Endothelial cell of umbilical vein (primary cell): ENCODE data around the gene RPAP3. TPM values are rescaled to one million over a fixed set of nuclear protein-coding genes. Genes with fewer than 3 reads are reported as not detected.

Experiments
- BruUV-seq: library from RNA; stranded (reverse); fragments of 400-500 nt; replicated peaks from 2 replicates; lab custom pipeline; 2021; lab: Mats Ljungman, UMichigan
- CTCF ChIA-PET: fragments of 300-600, 350-600 bp; sonication (Branson Sonifier 250); formaldehyde crosslinking; loops from one replicate; lab custom pipeline; 2021; ENCODE audit warnings: antibody characterized with exemption, inconsistent platforms; lab: Charles Lee
- POLR2A ChIA-PET: fragments of 300-600, 350-600 bp; sonication (Branson Sonifier 250); formaldehyde crosslinking; loops from one replicate; lab custom pipeline; 2021; ENCODE audit warnings: antibody characterized with exemption, inconsistent platforms; lab: Charles Lee
- DNase-seq: peaks from one replicate; pipeline ENCODE4 v3.0.0-alpha.2; 2011; ENCODE audit warnings: low read depth, low spot score
- FAIRE-seq: peaks from 2 replicates; lab custom pipeline; 2011; peaks lifted over from hg19 to GRCh38; lab: Jason Lieb, UNC
- H2AFZ ChIP-seq: 2 replicates; pipeline ENCODE4 v1.6.0; 2012; ENCODE audit warnings: low read depth, low read length, control low read depth, inconsistent platforms
- H3K27ac ChIP-seq: 2 replicates; pipeline ENCODE4 v1.5.1; 2011; ENCODE audit warnings: low read depth, mild to moderate bottlenecking, control low read depth, low read length, moderate library complexity; ENCODE audit not compliant: insufficient read depth
- H3K27me3 ChIP-seq, 2 experiments: 2 replicates each; pipeline versions ENCODE4 v1.6.0 to v1.6.1; 2011; ENCODE audit warnings: low read length in 2 of 2, mixed read lengths in 1 of 2; ENCODE audit not compliant: control insufficient read depth in 2 of 2, insufficient read depth in 2 of 2
- H3K36me3 ChIP-seq, 2 experiments: 2 replicates in 1 of 2; 3 replicates in 1 of 2; pipeline ENCODE4 v1.5.1; 2011; ENCODE audit warnings: low read length in 2 of 2, mild to moderate bottlenecking in 1 of 2, moderate library complexity in 1 of 2; ENCODE audit not compliant: control insufficient read depth in 2 of 2, insufficient read depth in 2 of 2; ENCODE audit errors: extremely low read depth in 1 of 2
- H3K4me1 ChIP-seq: 3 replicates; pipeline ENCODE4 v1.5.1; 2011; ENCODE audit warnings: mild to moderate bottlenecking, low read length; ENCODE audit not compliant: control insufficient read depth, insufficient read depth; ENCODE audit errors: extremely low read depth
- H3K4me2 ChIP-seq: 2 replicates; pipeline ENCODE4 v1.6.1; 2011; ENCODE audit warnings: low read length, control low read depth, mixed read lengths; ENCODE audit not compliant: insufficient read depth
- H3K4me3 ChIP-seq, 3 experiments: fragments of 200-600 bp in 1 of 3; sonication (generic), shearing (Covaris generic) in 1 of 3; replicated peaks in 1 of 3; 2 replicates each; pipeline ENCODE4 v1.5.1; 2011 to 2016; ENCODE audit warnings: control low read depth in 3 of 3, low read length in 3 of 3, mild to moderate bottlenecking in 2 of 3, inconsistent platforms in 1 of 3, low read depth in 1 of 3, moderate library complexity in 1 of 3; ENCODE audit not compliant: insufficient read depth in 1 of 3
- H3K79me2 ChIP-seq: 2 replicates; pipeline ENCODE4 v1.6.0; 2012; ENCODE audit warnings: low read length, inconsistent platforms; ENCODE audit not compliant: control insufficient read depth, insufficient read depth
- H3K9ac ChIP-seq: replicated peaks from 2 replicates; pipeline ENCODE3; 2011; ENCODE audit warnings: low read length, control low read depth; ENCODE audit not compliant: insufficient read depth; ENCODE audit errors: extremely low read depth
- H3K9me1 ChIP-seq: replicated peaks from 3 replicates; pipeline ENCODE4 v1.6.0; 2011; ENCODE audit warnings: mild to moderate bottlenecking, low read length; ENCODE audit not compliant: control insufficient read depth, insufficient read depth; ENCODE audit errors: extremely low read depth
- H3K9me3 ChIP-seq: replicated peaks from 2 replicates; pipeline ENCODE4 v1.5.1; 2012; ENCODE audit warnings: low read length, inconsistent platforms; ENCODE audit not compliant: control insufficient read depth, insufficient read depth
- H4K20me1 ChIP-seq: replicated peaks from 2 replicates; pipeline ENCODE3; 2011; ENCODE audit warnings: mild to moderate bottlenecking, low read length; ENCODE audit not compliant: control insufficient read depth, insufficient read depth; ENCODE audit errors: extremely low read depth
- CTCF ChIP-seq, 2 donors: IDR thresholded peaks; 1 replicate in 1 of 2; 2 replicates in 1 of 2; pipeline ENCODE4 v1.5.1; 2011; ENCODE audit warnings: low read length in 2 of 2, mild to moderate bottlenecking in 2 of 2, moderate library complexity in 2 of 2, control low read depth in 1 of 2, inconsistent platforms in 1 of 2, low read depth in 1 of 2; ENCODE audit not compliant: insufficient read depth in 1 of 2; ENCODE audit errors: extremely low read depth in 1 of 2
- EZH2 ChIP-seq: IDR thresholded peaks from 2 replicates; pipeline ENCODE4 v1.6.1; 2012; ENCODE audit warnings: borderline replicate concordance, low read depth, mild to moderate bottlenecking, moderate library complexity, low read length, inconsistent platforms; ENCODE audit not compliant: severe bottlenecking
- FOS ChIP-seq: IDR thresholded peaks from 2 replicates; pipeline ENCODE4 v1.6.1; 2011; ENCODE audit warnings: mild to moderate bottlenecking, low read length, moderate library complexity, borderline replicate concordance; ENCODE audit not compliant: insufficient read depth
- GATA2 ChIP-seq: IDR thresholded peaks from 2 replicates; pipeline ENCODE4 v1.7.0; 2011; ENCODE audit warnings: low read depth, mild to moderate bottlenecking, moderate library complexity, mixed read lengths, low read length; ENCODE audit not compliant: insufficient read length, insufficient read depth
- JUN ChIP-seq: IDR thresholded peaks from 2 replicates; pipeline ENCODE4 v1.6.1; 2011; ENCODE audit warnings: borderline replicate concordance, low read depth; ENCODE audit not compliant: insufficient read length, insufficient read depth
- MAX ChIP-seq: IDR thresholded peaks from 2 replicates; pipeline ENCODE4 v1.6.1; 2011; ENCODE audit not compliant: insufficient read depth, insufficient read length
- MYC ChIP-seq: IDR thresholded peaks from one replicate; pipeline ENCODE4 v1.6.1; 2011; ENCODE audit warnings: mild to moderate bottlenecking, low read depth, low read length
- POLR2A ChIP-seq: IDR thresholded peaks from 2 replicates; pipeline ENCODE4 v1.6.1; 2012; ENCODE audit warnings: low read depth, mild to moderate bottlenecking, control low read depth, low read length
- POLR2AphosphoS5 ChIP-seq: IDR thresholded peaks from 2 replicates; pipeline ENCODE4 v1.6.1; 2012; ENCODE audit warnings: low read depth, mild to moderate bottlenecking, control low read depth, low read length, moderate library complexity; ENCODE audit not compliant: insufficient read depth
- dilution Hi-C: fragments of 300-500 bp; cut with MboI; formaldehyde crosslinking; loops from one replicate; pipeline ENCODE4 v1.15.0; 2019; ENCODE audit warnings: low sequenced_read_pairs; ENCODE audit not compliant: extremely low pct_ligation_motif_present
- intact Hi-C: fragments of 100-400 bp; cut with micrococcal nuclease; formaldehyde crosslinking; loops from one replicate; pipeline ENCODE4 v1.10.0; 2022
- polyA plus RNA-seq, 4 experiments: library from polyadenylated mRNA; depleted of rRNA in 3 of 4; stranded (reverse) in 3 of 4; unstranded in 1 of 4; fragments of >200 nt; gene quantifications; 2 replicates each; pipeline versions ENCODE4 v1.2.1 to v1.2.3, GENCODE V29; 2011 to 2012; ENCODE audit warnings: missing spikeins in 1 of 4
- total RNA-seq: library from RNA; stranded (reverse); gene quantifications from 2 replicates; pipeline ENCODE4 v1.2.3, GENCODE V29; 2021

The RPAP3 gene
- total and polyA plus RNA-seq, 2 donors (not counting 3 experiments of a cell fraction or from before 2014, with no cell fraction given): 3.9 to 29.8 TPM

DNA sequence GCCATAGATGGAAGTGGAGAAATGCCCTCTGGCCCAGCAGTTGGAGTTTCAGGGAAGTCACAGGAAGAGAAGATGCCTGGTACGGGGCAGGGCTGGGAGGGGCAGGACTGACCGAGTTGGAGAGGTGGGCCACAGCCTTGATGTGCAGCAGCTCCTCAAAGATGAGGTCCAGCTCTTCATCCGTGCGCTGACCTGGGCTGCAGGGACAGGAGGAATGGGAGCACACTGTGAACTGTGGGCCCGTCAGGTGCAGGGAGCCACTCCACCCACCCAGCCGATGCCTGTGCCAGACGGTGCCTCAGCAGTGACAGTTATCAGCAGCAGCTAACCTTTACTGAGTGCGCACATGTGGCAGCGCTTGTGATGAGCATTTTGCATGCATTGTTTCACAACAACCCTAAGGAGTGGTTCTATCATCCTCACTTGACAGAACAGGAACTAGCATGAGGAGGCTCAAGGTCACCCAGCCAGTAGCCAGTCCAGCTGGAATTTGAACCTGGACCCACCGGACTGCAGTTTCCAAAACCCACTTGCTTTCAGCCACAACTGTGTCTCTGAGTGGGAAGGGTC, 44.5 kb upstream of the RPAP3 start:
- Histone ChIP-seq H3K9me1 (no peaks in the 10 kb centered on the region), H3K27ac (no peak overlapping the region), H3K36me3 (peaks cover 6 to 55% of the 10 kb centered on the region in 2 experiments), H3K9ac (no peak overlapping the region), H3K9me3 (no peaks in the 10 kb centered on the region), H3K4me2 (no peak overlapping the region), H3K79me2 (peaks cover 8% of the 10 kb centered on the region), H3K4me1 (peaks cover 28% of the 10 kb centered on the region), H3K27me3 (no peaks in the 10 kb centered on the region), H4K20me1 (no peaks in the 10 kb centered on the region), H3K4me3 (no peak overlapping the region), H2AFZ (no peak overlapping the region)
- POLR2A ChIA-PET: no interaction called here
- no TSS peak for BruUV-seq
- dilution Hi-C loops (no loop called here), intact Hi-C loops (no loop called here)
- CTCF ChIA-PET: interaction anchor here (1.0 kb wide), 1 partner anchor 87 kb away, joined by 3 read pairs; no protein-coding TSS in a partner anchor
- FAIRE-seq (no peak), DNase-seq (no peak)
- TF ChIP-seq POLR2AphosphoS5: no peak
- TF ChIP-seq MYC: no peak
- no peak for TF ChIP-seq POLR2A
- no peak for TF ChIP-seq GATA2
- no peak for TF ChIP-seq CTCF (IDR thresholded peaks at IDR 0.05; ENCODE audit: extremely low read depth in 1 of 2, insufficient read depth in 1 of 2, low read depth in 1 of 2, low read length in 2 of 2)
- no peak for TF ChIP-seq EZH2
- TF ChIP-seq FOS: no peak
- no peak for TF ChIP-seq MAX
- TF ChIP-seq JUN: no peak
